H9 (cell line): ENCODE measurements around the gene PCDHGB7. TPM values are rescaled to one million over a fixed set of nuclear protein-coding genes. Genes with fewer than 3 reads are reported as not detected.

Experiments used
- DNase-seq: peaks from one replicate; pipeline ENCODE4 v3.0.0-alpha.2; 2017
- H2AFZ ChIP-seq: one replicate; pipeline ENCODE4 v1.6.1; 2013; ENCODE audit warnings: mild to moderate bottlenecking, low read length, control low read depth, moderate library complexity
- H2AK5ac ChIP-seq: 2 replicates; pipeline ENCODE4 v1.6.1; 2013; ENCODE audit warnings: low read length, control low read depth, mixed read lengths; ENCODE audit not compliant: insufficient read length
- H2BK120ac ChIP-seq: one replicate; pipeline ENCODE4 v1.6.1; 2013; ENCODE audit warnings: low read depth, mild to moderate bottlenecking, low read length, control low read depth, inconsistent platforms; ENCODE audit not compliant: poor library complexity, severe bottlenecking
- H2BK12ac ChIP-seq: 2 replicates; pipeline ENCODE4 v1.6.1; 2013; ENCODE audit warnings: low read length, control low read depth, mixed read lengths, low read depth; ENCODE audit not compliant: insufficient read length
- H2BK15ac ChIP-seq: 2 replicates; pipeline ENCODE4 v1.6.1; 2013; ENCODE audit warnings: low read depth, low read length, control low read depth
- H2BK20ac ChIP-seq: one replicate; pipeline ENCODE4 v1.6.1; 2013; ENCODE audit warnings: low read depth, mild to moderate bottlenecking, low read length, control low read depth, inconsistent platforms; ENCODE audit not compliant: poor library complexity, severe bottlenecking
- H2BK5ac ChIP-seq: 2 replicates; pipeline ENCODE4 v1.6.1; 2013; ENCODE audit warnings: low read length, control low read depth, mixed read lengths; ENCODE audit not compliant: insufficient read length
- H3K14ac ChIP-seq: 2 replicates; pipeline ENCODE4 v1.6.1; 2013; ENCODE audit warnings: low read length, control low read depth; ENCODE audit not compliant: insufficient read depth
- H3K18ac ChIP-seq: 2 replicates; pipeline ENCODE4 v1.6.1; 2013; ENCODE audit warnings: low read depth, mild to moderate bottlenecking, mixed read lengths, low read length, control low read depth; ENCODE audit not compliant: insufficient read length
- H3K23ac ChIP-seq: 2 replicates; pipeline ENCODE4 v1.6.1; 2013; ENCODE audit warnings: low read length, control low read depth, mixed read lengths, low read depth; ENCODE audit not compliant: insufficient read length
- H3K23me2 ChIP-seq: 2 replicates; pipeline ENCODE4 v1.6.1; 2013; ENCODE audit warnings: low read depth, mild to moderate bottlenecking, mixed read lengths, low read length, control low read depth; ENCODE audit not compliant: insufficient read length, poor library complexity, severe bottlenecking
- H3K27ac ChIP-seq: 2 replicates; pipeline ENCODE4 v1.5.1; 2013; ENCODE audit warnings: low read length, control low read depth, mixed read lengths, low read depth; ENCODE audit not compliant: insufficient read length
- H3K27me3 ChIP-seq: 2 replicates; pipeline ENCODE4 v1.6.1; 2013; ENCODE audit warnings: low read length, control low read depth, inconsistent platforms; ENCODE audit not compliant: insufficient read depth
- H3K4ac ChIP-seq: 2 replicates; pipeline ENCODE4 v1.6.1; 2013; ENCODE audit warnings: low read depth, mild to moderate bottlenecking, control low read depth, inconsistent platforms, low read length, moderate library complexity
- H3K4me1 ChIP-seq: 2 replicates; pipeline ENCODE4 v1.6.1; 2013; ENCODE audit warnings: low read length, control low read depth, inconsistent platforms; ENCODE audit not compliant: insufficient read depth
- H3K4me2 ChIP-seq: 2 replicates; pipeline ENCODE4 v1.6.1; 2013; ENCODE audit warnings: low read length, control low read depth, mixed read lengths; ENCODE audit not compliant: insufficient read length, insufficient read depth
- H3K56ac ChIP-seq: 2 replicates; pipeline ENCODE4 v1.6.1; 2013; ENCODE audit warnings: low read depth, mild to moderate bottlenecking, mixed read lengths, low read length, control low read depth; ENCODE audit not compliant: insufficient read length
- H3K79me1 ChIP-seq: 2 replicates; pipeline ENCODE4 v1.6.1; 2013; ENCODE audit warnings: low read depth, mild to moderate bottlenecking, moderate library complexity, low read length, control low read depth, inconsistent platforms; ENCODE audit not compliant: insufficient read depth, poor library complexity, severe bottlenecking
- H3K79me2 ChIP-seq: 2 replicates; pipeline ENCODE4 v1.6.1; 2013; ENCODE audit warnings: low read length, control low read depth, inconsistent platforms; ENCODE audit not compliant: insufficient read depth
- H3K9ac ChIP-seq: 2 replicates; pipeline ENCODE4 v1.6.1; 2013; ENCODE audit warnings: low read length, control low read depth, mixed read lengths; ENCODE audit not compliant: insufficient read length; ENCODE audit errors: extremely low read depth
- H3K9me3 ChIP-seq: one replicate; pipeline ENCODE4 v1.6.1; 2013; ENCODE audit warnings: low read depth, low read length, inconsistent platforms; ENCODE audit not compliant: control insufficient read depth
- H3T11ph ChIP-seq: one replicate; pipeline ENCODE4 v1.6.1; 2013; ENCODE audit warnings: mild to moderate bottlenecking, low read length, control low read depth, inconsistent platforms
- H4K20me1 ChIP-seq: one replicate; pipeline ENCODE4 v1.6.1; 2013; ENCODE audit not compliant: control insufficient read depth, insufficient read length, insufficient read depth
- H4K5ac ChIP-seq: 2 replicates; pipeline ENCODE4 v1.6.1; 2013; ENCODE audit warnings: low read depth, mild to moderate bottlenecking, mixed read lengths, low read length, control low read depth; ENCODE audit not compliant: insufficient read length
- H4K8ac ChIP-seq: replicated peaks from 2 replicates; pipeline ENCODE4 v1.6.1; 2013; ENCODE audit warnings: low read length, control low read depth, mixed read lengths, low read depth; ENCODE audit not compliant: insufficient read length
- H4K91ac ChIP-seq: 2 replicates; pipeline ENCODE4 v1.6.1; 2013; ENCODE audit warnings: low read depth, mild to moderate bottlenecking, moderate library complexity, mixed read lengths, low read length, control low read depth; ENCODE audit not compliant: insufficient read length
- H3K27ac Mint-ChIP-seq, 3 experiments: 2 replicates in 2 of 3; 3 replicates in 1 of 3; pipeline ENCODE4 v1.8.0; 2020 to 2021; ENCODE audit warnings: mixed read lengths in 3 of 3, mild to moderate bottlenecking in 1 of 3, moderate library complexity in 1 of 3
- H3K27me3 Mint-ChIP-seq: 2 replicates; pipeline ENCODE4 v1.8.0; 2021; ENCODE audit warnings: low read depth, mild to moderate bottlenecking, moderate library complexity, mixed read lengths
- H3K36me3 Mint-ChIP-seq, 3 experiments: 2 replicates in 2 of 3; 3 replicates in 1 of 3; pipeline ENCODE4 v1.8.0; 2020 to 2021; ENCODE audit warnings: low read depth in 3 of 3, mixed read lengths in 3 of 3; ENCODE audit not compliant: insufficient read depth in 1 of 3
- H3K4me1 Mint-ChIP-seq, 2 experiments: 2 replicates each; pipeline ENCODE4 v1.8.0; 2020; ENCODE audit warnings: mixed read lengths in 2 of 2
- H3K4me3 Mint-ChIP-seq, 2 experiments: 2 replicates in 1 of 2; 3 replicates in 1 of 2; pipeline ENCODE4 v1.8.0; 2020 to 2021; ENCODE audit warnings: mild to moderate bottlenecking in 2 of 2, mixed read lengths in 2 of 2, moderate library complexity in 1 of 2
- H3K9me3 Mint-ChIP-seq, 2 experiments: 2 replicates in 1 of 2; 3 replicates in 1 of 2; pipeline ENCODE4 v1.8.0; 2020; ENCODE audit warnings: mild to moderate bottlenecking in 2 of 2, mixed read lengths in 2 of 2, moderate library complexity in 1 of 2
- WGBS: extraction: QIAGEN DNeasy Blood & Tissue Kit; methylation state at CpG from one replicate; pipeline ENCODE4 v1.1.7; 2013; ENCODE audit warnings: missing lambda C conversion rate, low lambda C conversion rate, mixed read lengths; ENCODE audit not compliant: insufficient read length; ENCODE audit errors: extremely low coverage; 5-methylcytosine and 5-hydroxymethylcytosine counted together
- total RNA-seq: library from RNA; stranded (reverse); gene quantifications from 2 replicates; pipeline ENCODE4 v1.2.1, GENCODE V29; 2021
- TF ChIP-seq, protein P1 (sequence below): fragments of 200-600 bp; sonication (generic); conservative IDR thresholded peaks from 3 replicates; pipeline ENCODE4 v1.8.0; 2021; ENCODE audit warnings: antibody characterized with exemption, mild to moderate bottlenecking

PCDHGB7 gene
- total RNA-seq, 1 experiment from 2014 or later: 7.7 TPM

- H2BK5ac ChIP-seq: no peak overlapping the region
- no peak overlapping the region for H3K27ac ChIP-seq
- no peak for DNase-seq
- peaks cover 19 to 44% (median 38%) of the 10 kb centered on the region in 3 experiments for H3K36me3 Mint-ChIP-seq
- no peaks in the 10 kb centered on the region for H3K27me3 ChIP-seq
- no peak overlapping the region for H3K18ac ChIP-seq
- no peaks in the 10 kb centered on the region for H3K79me1 ChIP-seq
- H3K4me1 ChIP-seq: no peaks in the 10 kb centered on the region
- H3K4me2 ChIP-seq: no peak overlapping the region
- no peaks in the 10 kb centered on the region for H3K4me1 Mint-ChIP-seq
- H2BK15ac ChIP-seq: no peak overlapping the region
- no peak overlapping the region for H3K14ac ChIP-seq
- H2AK5ac ChIP-seq: no peak overlapping the region
- no peak overlapping the region for H2BK20ac ChIP-seq
- H3K23ac ChIP-seq: no peak overlapping the region
- H3K23me2 ChIP-seq: no peaks in the 10 kb centered on the region
- H3K27me3 Mint-ChIP-seq: no peaks in the 10 kb centered on the region
- H3K4ac ChIP-seq: no peak overlapping the region
- H2BK120ac ChIP-seq: no peak overlapping the region
- no peak overlapping the region for H3K56ac ChIP-seq
- H3K79me2 ChIP-seq: no peaks in the 10 kb centered on the region
- H4K20me1 ChIP-seq: no peaks in the 10 kb centered on the region
- H3K27ac Mint-ChIP-seq: no peak overlapping the region
- no peak overlapping the region for H3T11ph ChIP-seq
- peaks cover 47 to 70% of the 10 kb centered on the region in 2 experiments for H3K9me3 Mint-ChIP-seq
- peaks cover 34% of the 10 kb centered on the region for H3K9me3 ChIP-seq
- H4K5ac ChIP-seq: no peak overlapping the region
- H4K8ac ChIP-seq: no peak overlapping the region
- H3K4me3 Mint-ChIP-seq: no peak overlapping the region
- no CpG with 5 or more reads among the region's 61 CpGs for WGBS
- H2BK12ac ChIP-seq: no peak overlapping the region
- TF ChIP-seq, protein P1, sequence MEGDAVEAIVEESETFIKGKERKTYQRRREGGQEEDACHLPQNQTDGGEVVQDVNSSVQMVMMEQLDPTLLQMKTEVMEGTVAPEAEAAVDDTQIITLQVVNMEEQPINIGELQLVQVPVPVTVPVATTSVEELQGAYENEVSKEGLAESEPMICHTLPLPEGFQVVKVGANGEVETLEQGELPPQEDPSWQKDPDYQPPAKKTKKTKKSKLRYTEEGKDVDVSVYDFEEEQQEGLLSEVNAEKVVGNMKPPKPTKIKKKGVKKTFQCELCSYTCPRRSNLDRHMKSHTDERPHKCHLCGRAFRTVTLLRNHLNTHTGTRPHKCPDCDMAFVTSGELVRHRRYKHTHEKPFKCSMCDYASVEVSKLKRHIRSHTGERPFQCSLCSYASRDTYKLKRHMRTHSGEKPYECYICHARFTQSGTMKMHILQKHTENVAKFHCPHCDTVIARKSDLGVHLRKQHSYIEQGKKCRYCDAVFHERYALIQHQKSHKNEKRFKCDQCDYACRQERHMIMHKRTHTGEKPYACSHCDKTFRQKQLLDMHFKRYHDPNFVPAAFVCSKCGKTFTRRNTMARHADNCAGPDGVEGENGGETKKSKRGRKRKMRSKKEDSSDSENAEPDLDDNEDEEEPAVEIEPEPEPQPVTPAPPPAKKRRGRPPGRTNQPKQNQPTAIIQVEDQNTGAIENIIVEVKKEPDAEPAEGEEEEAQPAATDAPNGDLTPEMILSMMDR: no peak
- H4K91ac ChIP-seq: no peak overlapping the region
- H3K9ac ChIP-seq: no peak overlapping the region
- no peak overlapping the region for H2AFZ ChIP-seq
Observed at GRCh38 chr5:141399555-141400258, 17.8 kb upstream of the PCDHGB7 start.
